Measurements from ENCODE around the gene EEF2KMT. TPM values are rescaled to one million over a fixed set of nuclear protein-coding genes. Genes with fewer than 3 reads are reported as not detected.

EEF2KMT gene
- total and polyA plus RNA-seq, 2 of the 13 experiments (the other 11 are each of a cell fraction or from before 2014, with no cell fraction given): 10.7 to 26.9 TPM

GRCh38 chr16:5071681-5072333 is 25.8 kb downstream of the EEF2KMT start, which contains the start of gene ALG1 (continued):
- TF ChIP-seq MTERF4 (CRISPR knock-in tag; IDR thresholded peaks at IDR 0.05) (no peak; the same call in 1 of the 2 replicates), ZNF556 (CRISPR knock-in tag; IDR thresholded peaks at IDR 0.05; ENCODE audit: borderline replicate concordance) (peak; percentile 90; the same call in 1 of the 2 replicates), REPIN1 (CRISPR knock-in tag; IDR thresholded peaks at IDR 0.05; ENCODE audit: borderline replicate concordance, low read depth) (peak; percentile 93), BCL6 (CRISPR knock-in tag; IDR thresholded peaks at IDR 0.05) (peak; percentile 56; the same call in 1 of the 2 replicates), STAG1 (CRISPR knock-in tag; IDR thresholded peaks at IDR 0.05) (no peak; the same call in none of the 2 replicates), ZNF574 (CRISPR knock-in tag; IDR thresholded peaks at IDR 0.05) (peak; percentile 91), ZNF703 (CRISPR knock-in tag; IDR thresholded peaks at IDR 0.05; ENCODE audit: borderline replicate concordance) (peak; percentile 48; the same call in 1 of the 2 replicates), ZNF766 (CRISPR knock-in tag; IDR thresholded peaks at IDR 0.05; ENCODE audit: borderline replicate concordance) (peak; percentile 70; the same call in 1 of the 2 replicates), ZNF33A (CRISPR knock-in tag; IDR thresholded peaks at IDR 0.05; ENCODE audit: borderline replicate concordance) (no peak), ZNF367 (CRISPR knock-in tag; IDR thresholded peaks at IDR 0.05; ENCODE audit: borderline replicate concordance) (peak; percentile 80; the same call in 1 of the 2 replicates), AHR (CRISPR knock-in tag; IDR thresholded peaks at IDR 0.05) (peak; percentile 97; the same call in 1 of the 2 replicates), ZBTB43 (CRISPR knock-in tag; conservative IDR thresholded peaks at IDR 0.05) (0 out of 2 replicates have a peak, but pooled peaks have one; percentile 54), ZNF431 (CRISPR knock-in tag; IDR thresholded peaks at IDR 0.05; ENCODE audit: borderline replicate concordance, low read depth) (no peak), MAX (IDR thresholded peaks at IDR 0.05) (peak; percentile 94), ZSCAN12 (CRISPR knock-in tag; IDR thresholded peaks at IDR 0.05) (peak; percentile 74; the same call in 1 of the 2 replicates), ARHGAP35 (CRISPR knock-in tag; IDR thresholded peaks at IDR 0.05; ENCODE audit: borderline replicate concordance) (peak; percentile 90), ZNF451 (CRISPR knock-in tag; IDR thresholded peaks at IDR 0.05) (peak; percentile 97), JUND (CRISPR knock-in tag; IDR thresholded peaks at IDR 0.05) (peak; percentile 67), IRF1 (CRISPR knock-in tag; IDR thresholded peaks at IDR 0.05; ENCODE audit: low read depth) (no peak), ZNF230 (CRISPR knock-in tag; IDR thresholded peaks at IDR 0.05) (no peak), ZNF672 (CRISPR knock-in tag; IDR thresholded peaks at IDR 0.05) (no peak)
